Skeletal muscle tissue (tissue), 4 donors: Measurements from ENCODE around the gene RB1. TPM values are rescaled to one million over a fixed set of nuclear protein-coding genes. Genes with fewer than 3 reads are reported as not detected.

Experiments
- H3K27ac ChIP-seq: one replicate; pipeline ENCODE4 v1.7.0; 2013; ENCODE audit warnings: mild to moderate bottlenecking, low read depth, low read length, inconsistent platforms
- H3K27me3 ChIP-seq, 3 donors: one replicate each; pipeline ENCODE4 v1.7.0; 2013; ENCODE audit warnings: low read length in 3 of 3; ENCODE audit not compliant: control insufficient read depth in 3 of 3, insufficient read depth in 3 of 3
- H3K36me3 ChIP-seq, 3 donors: one replicate each; pipeline ENCODE4 v1.7.0; 2013; ENCODE audit warnings: low read length in 3 of 3; ENCODE audit not compliant: control insufficient read depth in 3 of 3, insufficient read depth in 3 of 3
- H3K4me1 ChIP-seq, 3 donors: one replicate each; pipeline ENCODE4 v1.7.0; 2013; ENCODE audit warnings: low read length in 3 of 3, mild to moderate bottlenecking in 3 of 3; ENCODE audit not compliant: control insufficient read depth in 3 of 3, insufficient read depth in 3 of 3
- H3K4me3 ChIP-seq, 3 donors: one replicate each; pipeline ENCODE4 v1.7.0; 2013; ENCODE audit warnings: low read length in 3 of 3
- H3K9ac ChIP-seq, 3 donors: one replicate each; pipeline ENCODE4 v1.7.0; 2013; ENCODE audit warnings: low read length in 3 of 3, mild to moderate bottlenecking in 3 of 3, moderate library complexity in 2 of 3, low read depth in 1 of 3
- H3K9me3 ChIP-seq, 3 donors: one replicate each; pipeline ENCODE4 v1.7.0; 2013; ENCODE audit warnings: low read length in 3 of 3; ENCODE audit not compliant: control insufficient read depth in 3 of 3
- total RNA-seq: library from RNA; depleted of rRNA; stranded (reverse); fragments of >200 nt; gene quantifications from one replicate; pipeline ENCODE4 v1.2.3, GENCODE V29; 2014
- donor health status: Osteomylitis.

RB1 gene
- total RNA-seq, 1 donor from 2014 or later: 39.7 TPM

GRCh38 chr13:48493066-48493765 is 189.7 kb downstream of the RB1 start:
- H3K9ac ChIP-seq: peak overlapping the region in 1 of 3 donors; percentile 58
- peak overlapping the region in 1 of 3 donors; percentile 38 for H3K4me3 ChIP-seq
- peak overlapping the region; percentile 73 for H3K27ac ChIP-seq
- H3K9me3 ChIP-seq: no peaks in the 10 kb centered on the region
- no peaks in the 10 kb centered on the region for H3K27me3 ChIP-seq
- peaks cover 0 to 3% (median 0%) of the 10 kb centered on the region in 3 donors for H3K36me3 ChIP-seq
- peaks cover 4 to 10% (median 9%) of the 10 kb centered on the region in 3 donors for H3K4me1 ChIP-seq

GRCh38 chr13:48493851-48494250 is 190.3 kb downstream of the RB1 start:
- H3K4me3 ChIP-seq: no peak overlapping the region
- H3K27ac ChIP-seq: peak overlapping the region; percentile 73
- no peaks in the 10 kb centered on the region for H3K27me3 ChIP-seq
- no peaks in the 10 kb centered on the region for H3K9me3 ChIP-seq
- no peak overlapping the region for H3K9ac ChIP-seq
- peaks cover 4 to 10% (median 9%) of the 10 kb centered on the region in 3 donors for H3K4me1 ChIP-seq
- H3K36me3 ChIP-seq: no peaks in the 10 kb centered on the region

GRCh38 chr13:48494874-48495273 is 191.3 kb downstream of the RB1 start:
- H3K36me3 ChIP-seq: peaks cover 0 to 4% (median 0%) of the 10 kb centered on the region in 3 donors
- H3K27me3 ChIP-seq: no peaks in the 10 kb centered on the region
- H3K4me3 ChIP-seq: no peak overlapping the region
- H3K4me1 ChIP-seq: peaks cover 4 to 10% (median 9%) of the 10 kb centered on the region in 3 donors
- no peaks in the 10 kb centered on the region for H3K9me3 ChIP-seq
- no peak overlapping the region for H3K27ac ChIP-seq
- H3K9ac ChIP-seq: no peak overlapping the region

- Histone ChIP-seq H3K9ac (peak overlapping the region in 1 of 3 donors; percentile 15), H3K4me1 (peaks cover 4 to 11% (median 7%) of the 10 kb centered on the region in 3 donors), H3K27ac (no peak overlapping the region)
Measured at GRCh38 chr13:48496271-48497161, 193.0 kb downstream of the RB1 start.

GRCh38 chr13:48497669-48498068 is 194.1 kb downstream of the RB1 start:
- H3K27ac ChIP-seq: no peak overlapping the region
- H3K36me3 ChIP-seq: peaks cover 2 to 9% (median 4%) of the 10 kb centered on the region in 3 donors
- no peaks in the 10 kb centered on the region for H3K9me3 ChIP-seq
- no peaks in the 10 kb centered on the region for H3K27me3 ChIP-seq
- peaks cover 0 to 7% (median 5%) of the 10 kb centered on the region in 3 donors for H3K4me1 ChIP-seq
- H3K9ac ChIP-seq: no peak overlapping the region
- no peak overlapping the region for H3K4me3 ChIP-seq

More at GRCh38 chr13:48496271-48497161, 193.0 kb downstream of the RB1 start:
- H3K4me3 ChIP-seq: no peak overlapping the region
- peaks cover 0 to 6% (median 4%) of the 10 kb centered on the region in 3 donors for H3K36me3 ChIP-seq
- no peaks in the 10 kb centered on the region for H3K9me3 ChIP-seq
- H3K27me3 ChIP-seq: no peaks in the 10 kb centered on the region

- peaks cover 0 to 3% (median 2%) of the 10 kb centered on the region in 3 donors for H3K4me1 ChIP-seq
- no peaks in the 10 kb centered on the region for H3K9me3 ChIP-seq
- no peak overlapping the region for H3K9ac ChIP-seq
- H3K27me3 ChIP-seq: no peaks in the 10 kb centered on the region
- peaks cover 2 to 9% (median 4%) of the 10 kb centered on the region in 3 donors for H3K36me3 ChIP-seq
- peak overlapping the region; percentile 41 for H3K27ac ChIP-seq
- no peak overlapping the region for H3K4me3 ChIP-seq
Measured at GRCh38 chr13:48500652-48501197, 197.2 kb downstream of the RB1 start.

GRCh38 chr13:48501705-48502104 is 198.2 kb downstream of the RB1 start:
- H3K27ac ChIP-seq: no peak overlapping the region
- H3K9me3 ChIP-seq: no peaks in the 10 kb centered on the region

GRCh38 chr13:48502601-48503319 is 199.2 kb downstream of the RB1 start:
- peaks cover 6 to 16% (median 15%) of the 10 kb centered on the region in 3 donors for H3K4me1 ChIP-seq
- H3K9ac ChIP-seq: no peak overlapping the region
- no peak overlapping the region for H3K27ac ChIP-seq
- no peaks in the 10 kb centered on the region for H3K9me3 ChIP-seq
- H3K4me3 ChIP-seq: no peak overlapping the region
- no peaks in the 10 kb centered on the region for H3K27me3 ChIP-seq
- H3K36me3 ChIP-seq: peaks cover 2 to 9% (median 4%) of the 10 kb centered on the region in 3 donors

More at GRCh38 chr13:48501705-48502104, 198.2 kb downstream of the RB1 start:
- Histone ChIP-seq H3K4me3 (no peak overlapping the region), H3K36me3 (peaks cover 2 to 9% (median 4%) of the 10 kb centered on the region in 3 donors), H3K9ac (no peak overlapping the region), H3K4me1 (peaks cover 6 to 12% (median 9%) of the 10 kb centered on the region in 3 donors), H3K27me3 (no peaks in the 10 kb centered on the region)

GRCh38 chr13:48504606-48505005 is 201.1 kb downstream of the RB1 start:
- Histone ChIP-seq H3K4me1 (peaks cover 6 to 16% (median 15%) of the 10 kb centered on the region in 3 donors), H3K27ac (peak overlapping the region; percentile 81), H3K36me3 (peaks cover 1 to 12% (median 2%) of the 10 kb centered on the region in 3 donors)

More at GRCh38 chr13:48504606-48505005, 201.1 kb downstream of the RB1 start:
- H3K27me3 ChIP-seq: no peaks in the 10 kb centered on the region
- H3K9me3 ChIP-seq: no peaks in the 10 kb centered on the region
- H3K9ac ChIP-seq: no peak overlapping the region
- no peak overlapping the region for H3K4me3 ChIP-seq
